Bronchial smooth muscle cell (primary cell): Measurements from ENCODE around the gene UTP3. TPM values are rescaled to one million over a fixed set of nuclear protein-coding genes. Genes with fewer than 3 reads are reported as not detected.

Experiments
- total RNA-seq: library from RNA; depleted of rRNA; stranded (reverse); fragments of >200 nt; gene quantifications from 2 replicates; pipeline ENCODE4 v1.2.1, GENCODE V29; 2014

UTP3 gene
- total RNA-seq = 19.4 and 19.5 TPM in 2 replicates

GRCh38 chr4:70687821-70688794, at the start of gene UTP3:
TSS of gene UTP3 (plus strand) at chr4:70688532. CDS start at chr4:70688678, 146 bp downstream.

GRCh38 chr4:70666369-70666768, 22.0 kb upstream of the UTP3 start, which contains the start of gene JCHAIN:
TSS of gene JCHAIN (minus strand) at chr4:70666508. CDS start at chr4:70666490, 18 bp downstream.

GRCh38 chr4:70721747-70722146, 33.4 kb downstream of the UTP3 start, which contains the start of gene RUFY3:
TSS of gene RUFY3 (plus strand) at chr4:70721964. CDS start at chr4:70722574, 610 bp downstream.

Other genes with a start within 250 kb of the UTP3 start
- gene MUC7, start 216.3 kb upstream of the UTP3 start, total RNA-seq = not detected in 2 replicates
- gene AMTN, start 170.0 kb upstream of the UTP3 start, total RNA-seq = not detected in 2 replicates
- not detected in 2 replicates for gene AMBN, start 96.3 kb upstream of the UTP3 start, total RNA-seq
- 0.94 TPM in 1 of 2 replicates, not detected in the other for gene ENAM, start 59.8 kb upstream of the UTP3 start, total RNA-seq
- gene JCHAIN, start 22.0 kb upstream of the UTP3 start, total RNA-seq = 0.34 and 2.7 TPM in 2 replicates
- gene RUFY3, start 33.4 kb downstream of the UTP3 start, total RNA-seq = 66.6 and 84.2 TPM in 2 replicates
- 69.4 and 80.4 TPM in 2 replicates for gene GRSF1, start 151.4 kb downstream of the UTP3 start, total RNA-seq
- gene MOB1B, start 213.8 kb downstream of the UTP3 start, total RNA-seq = 4.2 and 8.7 TPM in 2 replicates